Vagina (tissue), 2 donors: ENCODE measurements around the gene ZBTB40.

Experiments
- CTCF ChIP-seq, 3 experiments: fragments of 450-650 bp in 2 of 3; fragments of 200-600 bp in 1 of 3; sonication (generic) in 1 of 3; IDR thresholded peaks; one replicate each; pipeline ENCODE4 v1.5.1; 2017 to 2019; ENCODE audit warnings: antibody characterized with exemption in 3 of 3, mild to moderate bottlenecking in 2 of 3, moderate library complexity in 2 of 3
- POLR2A ChIP-seq, 2 donors: fragments of 450-650 bp; IDR thresholded peaks; one replicate each; pipeline ENCODE4 v1.6.1; 2017; ENCODE audit warnings: antibody characterized with exemption in 2 of 2, mild to moderate bottlenecking in 2 of 2, moderate library complexity in 2 of 2
- POLR2AphosphoS5 ChIP-seq, 2 donors: sonication (generic); formaldehyde crosslinking; IDR thresholded peaks; one replicate each; pipeline ENCODE4 v1.9.0; 2017; ENCODE audit warnings: antibody characterized with exemption in 2 of 2, mild to moderate bottlenecking in 2 of 2, low read depth in 1 of 2; ENCODE audit not compliant: insufficient read depth in 1 of 2

GRCh38 chr1:22404486-22404885, 47.2 kb upstream of the ZBTB40 start:
- no peak for TF ChIP-seq CTCF (IDR thresholded peaks at IDR 0.05)
- TF ChIP-seq POLR2AphosphoS5 (IDR thresholded peaks at IDR 0.05; ENCODE audit: insufficient read depth in 1 of 2, low read depth in 1 of 2) = no peak
- TF ChIP-seq POLR2A (IDR thresholded peaks at IDR 0.05) = no peak
